Measurements from ENCODE around the gene ACOXL.

GRCh38 chr2:111135237-111135909 lies 403.0 kb downstream of the ACOXL start:
- TF ChIP-seq CTCF (IDR thresholded peaks at IDR 0.05) (no peak), POLR2AphosphoS5 (IDR thresholded peaks at IDR 0.05) (no peak), POLR2A (IDR thresholded peaks at IDR 0.05) (no peak)

Data from transverse colon (tissue), 4 donors.